Progenitor cell of endocrine pancreas (in vitro differentiated cells): Measurements from ENCODE around the gene FCHSD1. TPM values are rescaled to one million over a fixed set of nuclear protein-coding genes. Genes with fewer than 3 reads are reported as not detected.

Experiments
- DNase-seq: peaks from one replicate; pipeline ENCODE4 v3.0.0; 2021; ENCODE audit warnings: low spot score; ENCODE audit not compliant: unreplicated experiment
- H3K27ac Mint-ChIP-seq: 2 replicates; pipeline ENCODE4 v1.8.0; 2021; ENCODE audit warnings: mild to moderate bottlenecking, moderate library complexity, mixed read lengths
- H3K27me3 Mint-ChIP-seq: 2 replicates; pipeline ENCODE4 v1.8.0; 2021; ENCODE audit warnings: mixed read lengths
- H3K36me3 Mint-ChIP-seq: 2 replicates; pipeline ENCODE4 v1.8.0; 2022; ENCODE audit warnings: mixed read lengths; ENCODE audit not compliant: insufficient read depth
- H3K4me1 Mint-ChIP-seq: 2 replicates; pipeline ENCODE4 v1.8.0; 2021; ENCODE audit warnings: low read depth, mixed read lengths
- H3K4me3 Mint-ChIP-seq: 2 replicates; pipeline ENCODE4 v1.8.0; 2021; ENCODE audit warnings: low read depth, mild to moderate bottlenecking, moderate library complexity, mixed read lengths
- H3K9me3 Mint-ChIP-seq: 2 replicates; pipeline ENCODE4 v1.8.0; 2021; ENCODE audit warnings: low read depth, mixed read lengths
- CTCF ChIP-seq: fragments of 200-600 bp; sonication (generic); IDR thresholded peaks from one replicate; pipeline ENCODE4 v1.5.0; 2021; ENCODE audit warnings: antibody characterized with exemption, mild to moderate bottlenecking; ENCODE audit not compliant: unreplicated experiment
- total RNA-seq: library from RNA; stranded (reverse); gene quantifications from 2 replicates; pipeline ENCODE4 v1.2.1, GENCODE V29; 2021

FCHSD1 gene
- total RNA-seq, 1 donor from 2014 or later = 27.7 TPM

DNA sequence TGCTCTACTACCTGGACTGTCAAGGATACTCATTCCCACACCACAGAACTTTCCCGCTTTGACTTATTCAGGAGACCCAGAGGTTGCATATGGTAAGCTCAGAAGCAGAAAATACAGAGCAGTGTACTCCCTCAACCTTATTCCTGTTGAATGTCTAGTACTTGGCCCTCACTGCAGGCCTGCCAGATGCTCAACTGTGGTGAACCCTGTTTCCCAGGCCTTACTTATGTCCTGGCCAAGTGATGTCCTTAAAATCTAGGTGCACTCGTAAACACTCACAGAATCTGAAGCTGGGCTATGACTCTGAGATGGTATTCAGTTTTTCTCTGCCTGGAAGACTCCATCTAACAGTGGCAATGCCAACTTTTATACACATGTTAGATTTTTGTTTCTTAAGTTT, 53.4 kb downstream of the FCHSD1 start:
- Mint-ChIP-seq H3K9me3 (no peaks in the 10 kb centered on the region), H3K4me3 (no peak overlapping the region), H3K36me3 (peaks cover 1% of the 10 kb centered on the region), H3K27ac (no peak overlapping the region), H3K27me3 (no peaks in the 10 kb centered on the region), H3K4me1 (peaks cover 4% of the 10 kb centered on the region)
- no peak for TF ChIP-seq CTCF
- DNase-seq = no peak

DNA sequence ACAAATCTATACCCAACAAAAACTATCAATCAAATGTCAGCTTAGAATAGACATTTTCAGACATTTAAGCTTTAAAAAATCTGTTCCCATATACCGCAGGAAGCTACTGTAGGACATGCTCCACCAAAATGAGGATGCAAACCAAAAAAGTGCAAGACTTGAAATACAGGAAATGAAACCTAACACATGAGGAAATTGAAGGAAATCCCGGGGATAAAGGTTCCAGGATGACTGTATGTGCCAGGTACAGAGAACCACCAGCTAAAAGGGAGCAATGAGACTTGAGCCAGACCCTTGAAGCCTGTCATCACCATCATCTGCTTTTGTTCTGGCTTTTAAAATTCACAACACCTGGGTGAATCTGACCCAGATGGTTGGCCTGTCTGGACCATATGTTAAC, 53.8 kb downstream of the FCHSD1 start:
- Mint-ChIP-seq H3K4me1 (peaks cover 4% of the 10 kb centered on the region), H3K4me3 (no peak overlapping the region), H3K27me3 (no peaks in the 10 kb centered on the region), H3K27ac (no peak overlapping the region), H3K36me3 (peaks cover 1% of the 10 kb centered on the region), H3K9me3 (no peaks in the 10 kb centered on the region)
- DNase-seq = no peak
- TF ChIP-seq CTCF = no peak

DNA sequence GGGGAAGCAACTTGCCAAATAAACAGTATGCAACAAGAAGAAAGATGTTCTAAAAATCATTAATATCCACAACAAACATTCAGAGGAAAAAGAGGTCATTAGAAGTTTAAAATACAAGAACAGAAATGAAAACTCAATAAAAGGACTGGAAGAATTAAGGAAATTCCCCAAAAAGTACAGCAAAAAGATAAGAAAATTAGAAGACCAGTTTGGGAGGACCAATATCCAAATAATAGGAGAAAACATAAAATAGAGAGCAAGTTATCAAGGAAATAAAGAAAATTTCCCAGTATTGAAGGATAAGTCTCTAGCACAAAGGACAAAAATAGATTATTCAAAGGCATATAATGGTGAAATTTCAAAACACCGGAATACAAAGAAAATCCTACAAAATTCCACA, 54.4 kb downstream of the FCHSD1 start:
- no peak for TF ChIP-seq CTCF

GRCh38 chr5:141590127-141590526, 61.1 kb downstream of the FCHSD1 start:
- Mint-ChIP-seq H3K9me3 (no peaks in the 10 kb centered on the region), H3K36me3 (peaks cover 8% of the 10 kb centered on the region), H3K4me3 (no peak overlapping the region), H3K4me1 (peaks cover 9% of the 10 kb centered on the region), H3K27me3 (no peaks in the 10 kb centered on the region), H3K27ac (no peak overlapping the region)
- no peak for DNase-seq
- no peak for TF ChIP-seq CTCF

More for the DNA sequence above, 54.4 kb downstream of the FCHSD1 start:
- Mint-ChIP-seq H3K4me1 (peaks cover 4% of the 10 kb centered on the region), H3K27ac (peak overlapping the region; percentile 43), H3K4me3 (no peak overlapping the region), H3K9me3 (no peaks in the 10 kb centered on the region), H3K36me3 (peaks cover 1% of the 10 kb centered on the region), H3K27me3 (no peaks in the 10 kb centered on the region)
- no peak for DNase-seq

Other genes with a start within 250 kb of the FCHSD1 start
- gene PCDHGA9, start 248.6 kb downstream of the FCHSD1 start, total RNA-seq = 1.5 and 1.8 TPM in 2 replicates
- gene PCDHGB6, start 243.4 kb downstream of the FCHSD1 start, total RNA-seq = 23.1 and 24.0 TPM in 2 replicates
- gene PCDHGA10, start 238.4 kb downstream of the FCHSD1 start, total RNA-seq = 14.3 and 14.6 TPM in 2 replicates
- gene PCDHGB7, start 233.7 kb downstream of the FCHSD1 start, total RNA-seq = 6.0 and 8.0 TPM in 2 replicates
- 3.1 and 3.3 TPM in 2 replicates for gene PCDHGA11, start 230.4 kb downstream of the FCHSD1 start, total RNA-seq
- gene PCDHGA12, start 220.9 kb downstream of the FCHSD1 start, total RNA-seq = 2.9 and 3.2 TPM in 2 replicates
- 25.8 and 29.7 TPM in 2 replicates for gene PCDHGC3, start 175.5 kb downstream of the FCHSD1 start, total RNA-seq
- 3.0 and 3.8 TPM in 2 replicates for gene PCDHGC4, start 166.4 kb downstream of the FCHSD1 start, total RNA-seq
- 1.2 and 1.3 TPM in 2 replicates for gene PCDHGC5, start 162.3 kb downstream of the FCHSD1 start, total RNA-seq
- 63.5 and 74.3 TPM in 2 replicates for gene DIAPH1, start 32.4 kb downstream of the FCHSD1 start, total RNA-seq
- 101 and 103 TPM in 2 replicates for gene HDAC3, start 14.6 kb downstream of the FCHSD1 start, total RNA-seq
- 5.2 and 6.7 TPM in 2 replicates for gene RELL2, start 14.4 kb downstream of the FCHSD1 start, total RNA-seq
- 6.2 and 6.4 TPM in 2 replicates for gene ARAP3, start 30.8 kb upstream of the FCHSD1 start, total RNA-seq
- 5.5 and 6.3 TPM in 2 replicates for gene PCDH1, start 227.0 kb upstream of the FCHSD1 start, total RNA-seq